Large intestine (tissue), 1 donor: Measurements from ENCODE around the gene TNFRSF18. TPM values are rescaled to one million over a fixed set of nuclear protein-coding genes. Genes with fewer than 3 reads are reported as not detected.

Experiments used
- polyA plus RNA-seq: library from polyadenylated mRNA; unstranded; fragments of 120-200 nt; gene quantifications from one replicate; pipeline ENCODE4 v1.2.1, GENCODE V29; 2013

TNFRSF18 gene
- polyA plus RNA-seq, 1 donor = 0.49 TPM

Other genes with a start within 250 kb of the TNFRSF18 start
- 49.2 TPM for gene NOC2L, start 247.3 kb downstream of the TNFRSF18 start, polyA plus RNA-seq
- 6.8 TPM for gene KLHL17, start 246.0 kb downstream of the TNFRSF18 start, polyA plus RNA-seq
- 0.49 TPM for gene PLEKHN1, start 240.1 kb downstream of the TNFRSF18 start, polyA plus RNA-seq
- gene PERM1, start 224.5 kb downstream of the TNFRSF18 start, polyA plus RNA-seq = 0.22 TPM
- gene HES4, start 206.5 kb downstream of the TNFRSF18 start, polyA plus RNA-seq = 10.7 TPM
- 26.0 TPM for gene ISG15, start 193.1 kb downstream of the TNFRSF18 start, polyA plus RNA-seq
- 116 TPM for gene AGRN, start 186.5 kb downstream of the TNFRSF18 start, polyA plus RNA-seq
- gene RNF223, start 132.3 kb downstream of the TNFRSF18 start, polyA plus RNA-seq = 0.06 TPM
- 9.4 TPM for gene C1orf159, start 90.5 kb downstream of the TNFRSF18 start, polyA plus RNA-seq
- 0.64 TPM for gene TTLL10, start 32.7 kb downstream of the TNFRSF18 start, polyA plus RNA-seq
- 1.1 TPM for gene TNFRSF4, start 7.6 kb upstream of the TNFRSF18 start, polyA plus RNA-seq
- 174 TPM for gene SDF4, start 25.4 kb upstream of the TNFRSF18 start, polyA plus RNA-seq
- gene B3GALT6, start 25.6 kb upstream of the TNFRSF18 start, polyA plus RNA-seq = 16.1 TPM
- 50.5 TPM for gene C1QTNF12, start 40.1 kb upstream of the TNFRSF18 start, polyA plus RNA-seq
- gene UBE2J2, start 67.3 kb upstream of the TNFRSF18 start, polyA plus RNA-seq = 52.9 TPM
- gene SCNN1D, start 73.8 kb upstream of the TNFRSF18 start, polyA plus RNA-seq = 18.7 TPM
- 67.7 TPM for gene ACAP3, start 101.3 kb upstream of the TNFRSF18 start, polyA plus RNA-seq
- gene PUSL1, start 102.0 kb upstream of the TNFRSF18 start, polyA plus RNA-seq = 14.5 TPM
- 147 TPM for gene INTS11, start 118.1 kb upstream of the TNFRSF18 start, polyA plus RNA-seq
- 17.7 TPM for gene CPTP, start 118.2 kb upstream of the TNFRSF18 start, polyA plus RNA-seq
- gene TAS1R3, start 124.7 kb upstream of the TNFRSF18 start, polyA plus RNA-seq = 0.69 TPM
- gene DVL1, start 142.8 kb upstream of the TNFRSF18 start, polyA plus RNA-seq = 45.4 TPM
- gene MXRA8, start 152.0 kb upstream of the TNFRSF18 start, polyA plus RNA-seq = 346 TPM
- gene AURKAIP1, start 168.6 kb upstream of the TNFRSF18 start, polyA plus RNA-seq = 88.4 TPM
- gene CCNL2, start 192.7 kb upstream of the TNFRSF18 start, polyA plus RNA-seq = 285 TPM
- 135 TPM for gene MRPL20, start 200.7 kb upstream of the TNFRSF18 start, polyA plus RNA-seq
- 2.6 TPM for gene ANKRD65, start 214.7 kb upstream of the TNFRSF18 start, polyA plus RNA-seq
- 92.3 TPM for gene VWA1, start 229.1 kb upstream of the TNFRSF18 start, polyA plus RNA-seq
- gene ATAD3C, start 243.1 kb upstream of the TNFRSF18 start, polyA plus RNA-seq = 1.0 TPM